ENCODE data around the gene FAM219B.
"Not testable (repeated sequence)": the region's sequence is repeated elsewhere in the genome, so short reads cannot be mapped to it uniquely, and the experiment has no call there.

FAM219B gene

DNA sequence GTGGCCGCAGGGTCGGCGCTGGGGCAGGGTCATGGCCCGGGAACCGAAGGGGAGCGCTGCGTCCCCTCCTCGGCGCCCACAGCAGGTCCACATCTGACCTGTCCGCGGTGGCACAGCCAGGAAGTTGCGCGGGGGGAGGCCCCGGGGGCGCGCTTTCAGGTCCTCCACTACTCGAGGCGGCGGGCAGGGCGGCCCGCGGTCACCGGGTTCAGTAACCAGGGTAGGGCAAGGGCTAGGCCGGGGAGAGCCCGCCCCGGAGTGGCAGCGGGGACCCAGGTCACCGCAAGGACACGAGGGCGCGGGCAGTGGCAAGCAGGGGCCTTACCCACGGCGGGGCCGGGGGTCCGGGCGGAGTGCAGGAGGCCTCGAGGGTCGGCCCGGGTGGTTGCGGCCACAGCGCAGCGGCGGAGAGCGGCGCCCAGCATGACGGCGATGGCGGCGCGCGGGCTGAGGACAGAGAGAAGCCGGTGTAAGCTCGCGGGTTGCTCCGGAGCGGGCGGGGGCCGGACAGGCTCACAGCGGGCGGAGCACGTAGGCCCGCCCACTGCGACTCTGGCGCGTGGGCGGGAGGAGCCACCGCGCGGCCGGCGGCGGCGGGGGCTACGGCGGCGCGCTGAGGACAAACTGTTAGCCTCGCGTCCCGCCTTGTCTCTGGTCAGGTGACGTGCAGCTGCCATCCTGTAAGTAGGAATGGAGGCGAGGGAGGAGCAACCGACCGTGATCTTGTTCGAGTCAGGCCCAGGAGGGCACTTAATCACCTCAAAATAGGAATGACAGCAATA, 31.1 kb upstream of the FAM219B start, which contains the start of gene COX5A:
Gene COX5A, minus strand, starts transcription at position 484 of the 782 bp plus-strand sequence. Its CDS starts 59 bp downstream, at position 425.
- TF ChIP-seq, protein P1, sequence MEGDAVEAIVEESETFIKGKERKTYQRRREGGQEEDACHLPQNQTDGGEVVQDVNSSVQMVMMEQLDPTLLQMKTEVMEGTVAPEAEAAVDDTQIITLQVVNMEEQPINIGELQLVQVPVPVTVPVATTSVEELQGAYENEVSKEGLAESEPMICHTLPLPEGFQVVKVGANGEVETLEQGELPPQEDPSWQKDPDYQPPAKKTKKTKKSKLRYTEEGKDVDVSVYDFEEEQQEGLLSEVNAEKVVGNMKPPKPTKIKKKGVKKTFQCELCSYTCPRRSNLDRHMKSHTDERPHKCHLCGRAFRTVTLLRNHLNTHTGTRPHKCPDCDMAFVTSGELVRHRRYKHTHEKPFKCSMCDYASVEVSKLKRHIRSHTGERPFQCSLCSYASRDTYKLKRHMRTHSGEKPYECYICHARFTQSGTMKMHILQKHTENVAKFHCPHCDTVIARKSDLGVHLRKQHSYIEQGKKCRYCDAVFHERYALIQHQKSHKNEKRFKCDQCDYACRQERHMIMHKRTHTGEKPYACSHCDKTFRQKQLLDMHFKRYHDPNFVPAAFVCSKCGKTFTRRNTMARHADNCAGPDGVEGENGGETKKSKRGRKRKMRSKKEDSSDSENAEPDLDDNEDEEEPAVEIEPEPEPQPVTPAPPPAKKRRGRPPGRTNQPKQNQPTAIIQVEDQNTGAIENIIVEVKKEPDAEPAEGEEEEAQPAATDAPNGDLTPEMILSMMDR (conservative IDR thresholded peaks at IDR 0.05; ENCODE audit: control insufficient read depth, insufficient read depth, low read depth, low read length): no peak
- H3K4me3 ChIP-seq (ENCODE audit: control insufficient read depth, low read depth, low read length): peak within 1 kb of the TSS; percentile 88
- peak; percentile 97 for DNase-seq (ENCODE audit: low read depth)

DNA sequence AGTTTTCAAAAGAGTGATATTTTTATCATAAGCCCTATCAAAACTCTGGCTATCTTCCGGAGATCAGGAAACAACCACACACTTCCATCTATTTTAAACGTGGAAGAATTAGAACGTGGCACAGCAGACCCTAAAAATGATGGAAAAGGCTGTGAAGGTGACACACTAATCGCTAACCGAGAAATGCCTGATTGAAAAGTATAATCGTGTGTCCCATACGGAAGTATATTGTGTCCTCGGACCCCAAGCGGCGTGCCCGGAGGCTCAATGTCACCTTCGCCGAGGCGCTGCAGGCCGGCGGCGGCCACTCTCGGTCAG, 30.6 kb upstream of the FAM219B start:
- no peak for DNase-seq (ENCODE audit: low read depth)
- H3K4me3 ChIP-seq (ENCODE audit: control insufficient read depth, low read depth, low read length): peak overlapping the region; percentile 88
- TF ChIP-seq, protein P1 (conservative IDR thresholded peaks at IDR 0.05; ENCODE audit: control insufficient read depth, insufficient read depth, low read depth, low read length): no peak

DNA sequence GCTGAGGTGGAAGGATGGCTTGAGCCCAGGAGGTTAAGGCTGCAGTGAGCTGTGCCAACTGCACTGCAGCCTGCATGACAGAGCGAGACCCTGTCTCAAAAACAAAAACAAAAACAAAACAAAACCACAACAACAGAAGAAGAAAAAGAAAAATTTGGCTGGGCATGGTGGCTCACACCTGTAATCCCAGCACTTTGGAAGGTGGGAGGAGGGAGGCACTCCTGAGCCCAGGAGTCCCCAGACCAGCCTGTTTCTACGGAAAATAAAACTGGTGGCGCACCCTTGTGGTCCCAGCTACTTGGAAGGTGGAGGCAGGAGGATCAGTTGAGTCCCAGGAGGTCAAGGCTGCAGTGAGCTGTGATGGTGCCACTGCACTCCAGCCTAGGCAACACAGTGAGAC, 28.5 kb upstream of the FAM219B start:
- DNase-seq (ENCODE audit: low read depth); H3K4me3 ChIP-seq (ENCODE audit: control insufficient read depth, low read depth, low read length): not testable (repeated sequence)

DNA sequence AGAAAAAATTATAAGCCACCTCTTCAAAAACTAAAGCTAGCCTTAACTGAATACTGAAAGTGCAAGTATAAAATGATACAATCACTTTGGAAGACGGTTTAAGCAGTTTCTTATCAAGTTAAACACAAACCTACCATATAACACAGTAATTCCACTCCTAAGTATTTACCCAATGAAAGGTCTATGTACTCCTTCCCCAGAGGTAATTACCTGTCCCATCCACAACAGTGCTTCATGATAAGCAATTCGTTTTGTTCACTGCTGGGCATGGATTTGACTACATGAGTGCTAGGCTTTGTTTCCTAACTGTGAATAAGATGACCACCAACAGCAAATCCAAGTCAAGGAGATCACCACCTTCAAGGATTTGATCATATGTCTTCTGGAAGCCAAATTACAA, 26.9 kb upstream of the FAM219B start:
- no peak overlapping the region for H3K4me3 ChIP-seq (ENCODE audit: control insufficient read depth, low read depth, low read length)
- TF ChIP-seq, protein P1 (conservative IDR thresholded peaks at IDR 0.05; ENCODE audit: control insufficient read depth, insufficient read depth, low read depth, low read length): no peak
- DNase-seq (ENCODE audit: low read depth): no peak

DNA sequence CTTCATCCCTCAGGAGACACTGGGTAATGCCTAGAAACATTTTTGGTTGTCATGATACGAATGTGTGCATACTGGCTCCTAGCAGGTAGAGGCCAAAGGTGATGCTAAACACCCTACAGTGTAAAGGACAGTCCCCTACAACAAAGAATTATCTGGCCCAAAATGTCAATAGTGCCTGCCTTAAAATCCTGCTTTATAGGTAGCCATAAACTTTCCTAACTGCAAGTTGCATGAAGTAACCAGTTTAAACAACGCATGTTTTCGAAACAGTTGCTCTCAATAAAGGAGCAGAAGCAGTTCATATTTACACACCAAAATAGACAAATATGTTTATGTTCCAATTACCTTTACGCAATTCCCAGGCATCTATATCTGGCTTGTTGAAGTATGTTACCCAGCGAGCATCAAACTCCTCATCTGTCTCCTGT, 22.1 kb upstream of the FAM219B start:
- no peak for DNase-seq (ENCODE audit: low read depth)
- H3K4me3 ChIP-seq (ENCODE audit: control insufficient read depth, low read depth, low read length): no peak overlapping the region
- TF ChIP-seq, protein P1 (conservative IDR thresholded peaks at IDR 0.05; ENCODE audit: control insufficient read depth, insufficient read depth, low read depth, low read length): no peak

DNA sequence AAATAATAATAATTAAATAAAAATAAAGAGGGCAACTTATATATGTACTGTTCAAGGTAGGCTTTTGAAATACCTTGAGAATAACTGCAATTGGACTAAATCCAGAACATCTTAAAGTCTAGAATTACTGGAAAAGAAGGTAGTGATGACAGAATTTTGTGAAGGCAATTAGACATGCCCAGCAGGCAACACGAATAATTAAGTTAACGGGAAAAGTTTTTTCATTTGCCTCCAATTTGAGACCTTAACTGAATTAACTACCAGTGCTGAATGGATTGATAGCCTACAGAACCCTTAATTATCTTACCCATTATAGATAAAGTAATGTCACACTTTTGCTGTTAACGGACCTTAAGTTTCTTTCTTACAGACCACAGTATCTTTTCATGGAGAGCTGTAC, 17.9 kb upstream of the FAM219B start:
- no peak for DNase-seq (ENCODE audit: low read depth)
- H3K4me3 ChIP-seq (ENCODE audit: control insufficient read depth, low read depth, low read length): no peak overlapping the region
- TF ChIP-seq, protein P1 (conservative IDR thresholded peaks at IDR 0.05; ENCODE audit: control insufficient read depth, insufficient read depth, low read depth, low read length): no peak

DNA sequence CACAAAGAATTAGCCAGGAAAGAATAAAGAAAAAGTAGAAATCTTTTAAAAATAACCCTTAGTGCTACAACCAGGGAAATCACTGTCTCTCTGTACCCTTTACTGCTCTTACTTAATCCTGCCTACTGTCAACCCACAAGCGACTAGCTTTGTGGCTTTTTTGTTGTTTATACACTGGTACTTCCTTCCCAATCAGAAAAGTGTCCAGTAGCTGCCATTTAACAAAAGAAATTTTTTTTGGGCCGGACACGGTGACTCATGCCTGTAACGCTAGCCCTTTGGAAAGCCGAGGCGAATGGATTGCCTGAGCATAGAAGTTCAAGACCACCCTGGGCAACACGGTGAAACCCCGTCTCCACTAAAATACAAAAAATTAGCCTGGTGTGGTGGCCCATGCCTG, 13.8 kb upstream of the FAM219B start:
- DNase-seq (ENCODE audit: low read depth): no peak
- H3K4me3 ChIP-seq (ENCODE audit: control insufficient read depth, low read depth, low read length): no peak overlapping the region
- TF ChIP-seq, protein P1 (conservative IDR thresholded peaks at IDR 0.05; ENCODE audit: control insufficient read depth, insufficient read depth, low read depth, low read length): no peak

Measured in fibroblast of mammary gland (primary cell).